NB4 (cell line): Measurements from ENCODE around the gene NUDT10.
A peak's percentile ranks its signal among the peaks of the same experiment; 100 is the strongest.

Source experiments
- DNase-seq: peaks from one replicate; pipeline ENCODE4 v3.0.0; 2010; ENCODE audit warnings: low read depth
- H3K4me3 ChIP-seq: one replicate; pipeline ENCODE4 v1.5.1; 2011; ENCODE audit warnings: mild to moderate bottlenecking, low read depth, low read length, moderate library complexity
- CTCF ChIP-seq: IDR thresholded peaks from one replicate; pipeline ENCODE4 v1.5.1; 2012; ENCODE audit warnings: low read depth, low read length
- MAX ChIP-seq: IDR thresholded peaks from 2 replicates; pipeline ENCODE4 v1.6.1; 2011; ENCODE audit warnings: low read depth, low read length
- MYC ChIP-seq: IDR thresholded peaks from 2 replicates; pipeline ENCODE4 v1.6.1; 2011; ENCODE audit warnings: low read depth, low read length
- POLR2A ChIP-seq: IDR thresholded peaks from 2 replicates; pipeline ENCODE4 v1.6.1; 2011; ENCODE audit warnings: mild to moderate bottlenecking; ENCODE audit not compliant: insufficient read length; ENCODE audit errors: extremely low read depth

Gene NUDT10

GRCh38 chrX:51336584-51336983, 4.0 kb downstream of the NUDT10 start:
- TF ChIP-seq CTCF (peak; percentile 5), MYC (no peak), POLR2A (no peak), MAX (no peak)
- H3K4me3 ChIP-seq: no peak overlapping the region
- peak; percentile 24 for DNase-seq

- no peak for DNase-seq
- H3K4me3 ChIP-seq: no peak overlapping the region
- no peak for TF ChIP-seq CTCF
- no peak for TF ChIP-seq MAX
- no peak for TF ChIP-seq POLR2A
- TF ChIP-seq MYC: no peak
Measured at GRCh38 chrX:51361251-51361650, 28.6 kb downstream of the NUDT10 start.

GRCh38 chrX:51376672-51377071, 44.0 kb downstream of the NUDT10 start:
- DNase-seq: no peak
- TF ChIP-seq POLR2A: no peak
- no peak for TF ChIP-seq MYC
- no peak for TF ChIP-seq CTCF
- no peak for TF ChIP-seq MAX
- H3K4me3 ChIP-seq: no peak overlapping the region
